Astrocyte of the spinal cord (primary cell): ENCODE data around the gene PNCK.

ENCODE experiments used
- DNase-seq: peaks from one replicate; pipeline ENCODE4 v3.0.0; 2011; ENCODE audit warnings: low read depth, low spot score
- H3K4me3 ChIP-seq: 2 replicates; pipeline ENCODE4 v1.5.1; 2011; ENCODE audit warnings: low read depth, mild to moderate bottlenecking, low read length, moderate library complexity
- in situ Hi-C: cut with HindIII; loops from 2 replicates; pipeline ENCODE4 v1.10.0; 2017; ENCODE audit warnings: low sequenced_read_pairs
- TF ChIP-seq, protein P1 (sequence below): IDR thresholded peaks from 2 replicates; pipeline ENCODE4 v1.5.1; 2012; ENCODE audit warnings: low read depth, mild to moderate bottlenecking, low read length, inconsistent platforms

The PNCK gene

DNA sequence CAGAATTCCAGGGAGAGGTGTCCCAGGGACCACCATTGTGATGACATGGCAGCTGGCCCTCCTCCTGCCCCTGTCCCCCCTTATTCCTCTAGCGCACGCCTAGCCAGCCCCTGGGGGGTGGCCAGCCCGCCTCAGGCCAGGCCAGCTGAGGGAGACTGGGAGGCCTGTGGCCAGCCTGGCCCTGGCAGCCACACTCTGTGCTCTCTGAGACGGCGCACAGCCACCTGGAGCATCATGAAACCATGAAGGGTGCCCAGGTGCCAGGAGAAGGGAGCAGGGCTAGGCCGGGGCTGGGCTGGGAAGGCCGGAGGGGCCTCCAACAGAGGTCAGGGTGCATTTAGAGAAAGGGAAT lies 41.0 kb downstream of the PNCK start:
- H3K4me3 ChIP-seq = no peak overlapping the region
- in situ Hi-C loops = no loop called here
- TF ChIP-seq, protein P1, sequence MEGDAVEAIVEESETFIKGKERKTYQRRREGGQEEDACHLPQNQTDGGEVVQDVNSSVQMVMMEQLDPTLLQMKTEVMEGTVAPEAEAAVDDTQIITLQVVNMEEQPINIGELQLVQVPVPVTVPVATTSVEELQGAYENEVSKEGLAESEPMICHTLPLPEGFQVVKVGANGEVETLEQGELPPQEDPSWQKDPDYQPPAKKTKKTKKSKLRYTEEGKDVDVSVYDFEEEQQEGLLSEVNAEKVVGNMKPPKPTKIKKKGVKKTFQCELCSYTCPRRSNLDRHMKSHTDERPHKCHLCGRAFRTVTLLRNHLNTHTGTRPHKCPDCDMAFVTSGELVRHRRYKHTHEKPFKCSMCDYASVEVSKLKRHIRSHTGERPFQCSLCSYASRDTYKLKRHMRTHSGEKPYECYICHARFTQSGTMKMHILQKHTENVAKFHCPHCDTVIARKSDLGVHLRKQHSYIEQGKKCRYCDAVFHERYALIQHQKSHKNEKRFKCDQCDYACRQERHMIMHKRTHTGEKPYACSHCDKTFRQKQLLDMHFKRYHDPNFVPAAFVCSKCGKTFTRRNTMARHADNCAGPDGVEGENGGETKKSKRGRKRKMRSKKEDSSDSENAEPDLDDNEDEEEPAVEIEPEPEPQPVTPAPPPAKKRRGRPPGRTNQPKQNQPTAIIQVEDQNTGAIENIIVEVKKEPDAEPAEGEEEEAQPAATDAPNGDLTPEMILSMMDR = no peak
- no peak for DNase-seq

DNA sequence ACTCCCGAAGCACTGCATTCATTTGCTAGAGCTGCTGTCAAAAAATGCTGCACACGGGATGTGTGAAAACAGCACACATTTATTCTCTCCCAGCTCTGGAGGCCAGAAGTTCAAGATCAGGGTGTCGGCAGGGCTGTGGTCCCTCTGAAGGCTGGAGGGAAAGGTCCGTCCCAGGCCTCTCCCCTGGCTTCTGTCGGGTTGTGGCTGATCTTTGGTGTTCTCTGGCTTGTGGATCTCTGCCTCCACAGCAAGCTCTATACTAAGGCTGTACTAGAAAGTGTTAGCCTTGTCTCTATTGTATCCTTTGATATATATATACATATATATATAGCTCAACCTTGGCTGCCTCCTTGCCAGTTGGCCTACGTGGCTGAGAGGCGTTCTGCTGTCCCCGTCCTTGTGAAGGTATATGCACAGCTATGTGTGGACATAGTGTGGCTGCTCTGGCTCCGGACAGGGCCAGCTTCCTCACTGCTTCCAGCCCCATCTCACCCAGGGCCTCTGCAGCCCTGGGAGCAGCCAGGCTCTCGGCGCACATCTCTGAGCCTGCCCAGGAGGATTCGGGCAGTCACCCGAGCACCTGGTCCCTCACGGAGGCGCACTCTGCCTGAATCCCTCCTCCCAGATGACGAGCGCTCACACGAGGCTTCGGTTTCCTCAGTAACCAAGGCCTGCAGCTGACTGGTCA lies 41.6 kb downstream of the PNCK start:
- TF ChIP-seq, protein P1 = no peak
- no peak overlapping the region for H3K4me3 ChIP-seq
- in situ Hi-C loops = no loop called here
- DNase-seq = no peak

DNA sequence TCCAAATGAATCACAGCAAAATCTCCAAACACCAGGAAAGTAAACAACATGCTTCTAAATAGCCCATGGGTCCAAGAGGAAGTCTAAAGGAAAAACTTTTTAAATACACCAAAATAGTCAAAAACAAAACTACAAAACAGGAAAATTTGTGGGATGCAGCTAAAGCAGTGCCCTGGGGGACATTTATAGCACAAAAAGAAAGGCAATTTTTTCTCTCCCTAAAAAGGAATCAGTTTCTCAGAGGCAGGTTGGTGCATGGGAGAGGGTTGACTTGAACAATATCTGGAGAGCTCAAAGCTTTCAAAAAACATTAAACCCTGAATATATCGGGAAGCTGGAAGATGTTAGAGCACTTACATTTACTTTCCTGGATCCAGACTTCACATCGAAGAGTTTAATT lies 42.3 kb downstream of the PNCK start:
- no peak overlapping the region for H3K4me3 ChIP-seq
- in situ Hi-C loops = no loop called here
- TF ChIP-seq, protein P1 = no peak
- DNase-seq = no peak

DNA sequence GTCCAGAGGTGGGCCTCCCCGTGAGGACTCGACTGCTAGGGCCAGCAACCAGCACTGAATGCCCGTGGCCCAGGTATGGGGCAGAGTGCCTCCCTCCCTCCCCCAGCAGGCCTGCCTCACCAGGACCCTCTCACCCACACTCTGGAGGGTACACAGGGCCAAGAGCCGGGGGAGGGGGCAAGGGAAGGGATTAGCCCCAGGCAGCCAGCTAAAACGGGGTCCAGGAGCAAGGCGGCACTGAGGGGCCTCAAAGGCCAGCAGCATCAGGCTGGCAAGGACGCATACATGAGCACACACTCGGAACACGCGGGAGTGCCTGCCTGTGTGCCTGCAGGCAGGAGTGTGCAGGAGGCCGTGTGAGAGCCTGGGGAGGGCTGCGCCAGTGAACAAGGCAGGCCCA lies 44.9 kb downstream of the PNCK start:
- in situ Hi-C loops = no loop called here
- no peak for DNase-seq
- TF ChIP-seq, protein P1 = no peak
- H3K4me3 ChIP-seq = no peak overlapping the region

DNA sequence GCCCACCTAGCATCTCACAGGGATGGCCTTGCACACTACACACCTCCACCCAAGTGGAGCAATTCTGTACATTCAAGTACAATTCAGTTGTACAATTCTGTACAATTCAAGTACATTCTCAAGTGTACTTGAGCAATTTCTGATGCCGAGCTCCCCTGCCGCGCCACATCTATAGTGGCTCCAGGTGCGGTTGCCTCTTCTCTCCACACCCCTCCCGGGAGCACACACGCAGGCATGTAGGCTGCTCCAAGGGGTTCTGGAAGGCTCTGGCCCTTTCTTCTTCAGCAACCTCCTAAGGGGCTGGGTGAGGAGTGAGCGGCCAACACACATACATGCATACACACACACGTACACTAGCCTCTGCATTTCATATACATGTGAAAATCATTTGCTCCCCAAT lies 45.5 kb downstream of the PNCK start:
- H3K4me3 ChIP-seq = no peak overlapping the region
- DNase-seq = no peak
- TF ChIP-seq, protein P1 = no peak
- in situ Hi-C loops = no loop called here

DNA sequence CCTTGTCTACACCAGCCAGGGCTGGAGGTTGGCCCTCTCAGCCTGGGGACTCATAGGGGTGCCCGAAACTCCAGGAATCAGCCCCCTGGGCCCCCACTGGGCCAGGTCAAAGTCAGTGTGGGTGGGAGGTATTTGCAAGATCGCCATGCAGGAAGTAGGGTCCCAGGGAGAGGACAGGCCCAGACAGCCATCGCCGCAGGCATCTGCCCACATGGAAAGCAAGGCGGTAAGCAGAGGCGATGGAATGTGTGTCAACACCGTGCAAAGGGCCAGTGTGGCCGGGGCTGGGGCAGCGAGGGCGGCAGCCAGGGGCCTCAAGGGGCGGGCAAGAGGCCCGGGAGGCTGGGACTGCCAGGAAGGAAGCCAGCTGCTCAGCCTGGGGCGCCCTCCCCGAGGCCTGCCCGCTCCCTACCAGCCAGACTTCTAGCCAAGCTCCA lies 45.9 kb downstream of the PNCK start:
- TF ChIP-seq, protein P1 = no peak
- H3K4me3 ChIP-seq = no peak overlapping the region
- in situ Hi-C loops = no loop called here
- DNase-seq = no peak
